ENCODE results near the gene PML. TPM values are rescaled to one million over a fixed set of nuclear protein-coding genes. Genes with fewer than 3 reads are reported as not detected.

PML gene, protein sequence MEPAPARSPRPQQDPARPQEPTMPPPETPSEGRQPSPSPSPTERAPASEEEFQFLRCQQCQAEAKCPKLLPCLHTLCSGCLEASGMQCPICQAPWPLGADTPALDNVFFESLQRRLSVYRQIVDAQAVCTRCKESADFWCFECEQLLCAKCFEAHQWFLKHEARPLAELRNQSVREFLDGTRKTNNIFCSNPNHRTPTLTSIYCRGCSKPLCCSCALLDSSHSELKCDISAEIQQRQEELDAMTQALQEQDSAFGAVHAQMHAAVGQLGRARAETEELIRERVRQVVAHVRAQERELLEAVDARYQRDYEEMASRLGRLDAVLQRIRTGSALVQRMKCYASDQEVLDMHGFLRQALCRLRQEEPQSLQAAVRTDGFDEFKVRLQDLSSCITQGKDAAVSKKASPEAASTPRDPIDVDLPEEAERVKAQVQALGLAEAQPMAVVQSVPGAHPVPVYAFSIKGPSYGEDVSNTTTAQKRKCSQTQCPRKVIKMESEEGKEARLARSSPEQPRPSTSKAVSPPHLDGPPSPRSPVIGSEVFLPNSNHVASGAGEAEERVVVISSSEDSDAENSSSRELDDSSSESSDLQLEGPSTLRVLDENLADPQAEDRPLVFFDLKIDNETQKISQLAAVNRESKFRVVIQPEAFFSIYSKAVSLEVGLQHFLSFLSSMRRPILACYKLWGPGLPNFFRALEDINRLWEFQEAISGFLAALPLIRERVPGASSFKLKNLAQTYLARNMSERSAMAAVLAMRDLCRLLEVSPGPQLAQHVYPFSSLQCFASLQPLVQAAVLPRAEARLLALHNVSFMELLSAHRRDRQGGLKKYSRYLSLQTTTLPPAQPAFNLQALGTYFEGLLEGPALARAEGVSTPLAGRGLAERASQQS
- total RNA-seq, result 86.6 TPM

DNA sequence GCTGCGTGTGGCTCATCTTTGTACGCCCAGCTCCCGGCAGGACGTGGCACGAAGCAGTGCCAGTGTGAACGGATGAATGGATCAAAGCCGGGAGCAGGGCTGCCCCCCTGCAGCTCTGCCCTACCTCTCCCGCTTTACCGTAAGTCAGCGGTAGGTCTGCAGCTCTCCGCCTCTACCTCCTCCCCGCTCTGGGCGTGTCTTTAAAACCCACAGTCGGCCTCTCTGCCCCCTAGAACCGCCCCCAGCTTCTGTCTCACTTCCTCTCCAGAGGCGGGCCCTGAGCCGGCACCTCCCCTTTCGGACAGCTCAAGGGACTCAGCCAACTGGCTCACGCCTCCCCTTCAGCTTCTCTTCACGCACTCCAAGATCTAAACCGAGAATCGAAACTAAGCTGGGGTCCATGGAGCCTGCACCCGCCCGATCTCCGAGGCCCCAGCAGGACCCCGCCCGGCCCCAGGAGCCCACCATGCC, at the start of gene PML:
Gene PML, plus strand, starts transcription at position 304 of the 471 bp plus-strand sequence. Its CDS starts 97 bp downstream, at position 401.
- ATAC-seq (peak; percentile 92), DNase-seq (ENCODE audit: low spot score) (peak; percentile 97)
- intact Hi-C loops (cut with DNase I), result no loop called here

GRCh38 chr15:73945130-73945508, 49.4 kb upstream of the PML start:
- DNase-seq (ENCODE audit: low spot score), result no peak
- intact Hi-C loops (cut with DNase I), result no loop called here
- no peak for ATAC-seq

GRCh38 chr15:73946046-73946721, 48.3 kb upstream of the PML start:
- ATAC-seq (no peak), DNase-seq (ENCODE audit: low spot score) (no peak)
- intact Hi-C loops (cut with DNase I), result no loop called here

DNA sequence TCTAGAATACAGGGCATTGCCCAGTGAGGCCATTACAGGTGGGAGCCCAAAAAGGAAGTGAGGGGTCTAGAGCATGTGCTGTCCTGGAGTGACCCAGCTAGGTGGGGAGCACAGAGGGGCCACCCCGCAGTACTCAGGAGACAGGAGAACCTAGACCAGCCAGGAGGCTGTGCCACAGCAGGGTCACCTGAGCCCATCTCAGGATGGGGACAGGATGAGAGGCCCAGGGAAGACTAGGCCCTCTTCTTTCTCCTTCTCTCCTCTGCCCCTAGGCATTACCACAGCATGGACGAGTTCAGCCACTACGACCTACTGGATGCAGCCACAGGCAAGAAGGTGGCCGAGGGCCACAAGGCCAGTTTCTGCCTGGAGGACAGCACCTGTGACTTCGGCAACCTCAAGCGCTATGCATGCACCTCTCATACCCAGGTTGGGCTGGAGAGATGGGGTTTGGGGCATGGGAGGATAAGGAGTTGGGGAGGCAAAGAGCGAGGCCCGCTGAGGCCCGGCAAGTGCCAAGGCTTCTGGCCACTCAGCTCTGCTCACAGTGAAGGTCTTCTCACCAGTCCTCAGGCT, 47.6 kb upstream of the PML start:
- no peak for ATAC-seq
- DNase-seq (ENCODE audit: low spot score), result no peak
- intact Hi-C loops (cut with DNase I), result no loop called here

DNA sequence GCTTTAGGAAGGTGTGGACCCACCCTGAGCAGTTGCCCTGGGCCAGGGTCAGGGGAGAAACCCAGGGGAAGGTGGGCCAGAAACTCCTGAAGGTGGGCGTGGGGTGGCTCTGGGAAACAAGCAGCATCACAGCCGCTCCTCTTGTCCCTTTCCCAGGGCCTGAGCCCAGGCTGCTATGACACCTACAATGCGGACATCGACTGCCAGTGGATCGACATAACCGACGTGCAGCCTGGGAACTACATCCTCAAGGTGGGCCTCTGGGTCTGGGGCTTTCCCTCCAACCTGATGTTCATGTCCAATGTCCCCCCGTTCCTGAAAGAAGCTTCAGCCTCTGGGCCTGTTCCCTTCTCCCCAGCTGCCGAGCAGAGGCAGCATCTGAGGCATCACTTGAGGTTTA, 46.9 kb upstream of the PML start:
- DNase-seq (ENCODE audit: low spot score), result no peak
- no peak for ATAC-seq
- intact Hi-C loops (cut with DNase I), result no loop called here

DNA sequence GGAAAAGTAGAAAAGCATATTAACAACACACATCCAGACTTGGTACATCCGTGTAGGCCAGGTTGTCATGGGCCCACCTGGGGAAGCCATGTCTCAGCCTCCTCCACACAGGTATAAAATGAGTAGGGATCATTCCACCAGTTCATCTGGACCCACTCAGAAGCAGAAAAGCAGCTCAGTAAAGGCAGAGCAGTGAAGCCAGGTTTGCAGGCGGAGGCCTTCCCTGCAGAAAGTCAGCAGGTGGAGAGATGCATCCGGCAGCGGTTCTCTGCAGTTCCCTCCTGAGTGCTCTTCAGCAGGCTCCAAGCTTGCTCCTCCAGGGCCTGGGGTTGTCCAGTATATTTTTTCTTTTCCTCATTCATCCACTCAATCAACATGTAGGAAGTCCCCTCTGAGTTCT, 46.1 kb upstream of the PML start:
- intact Hi-C loops (cut with DNase I), result no loop called here
- no peak for DNase-seq (ENCODE audit: low spot score)
- ATAC-seq, result no peak

- ATAC-seq (no peak), DNase-seq (ENCODE audit: low spot score) (no peak)
- intact Hi-C loops (cut with DNase I), result no loop called here
Measured at GRCh38 chr15:73948982-73949381, 45.5 kb upstream of the PML start.

GRCh38 chr15:73949496-73949895, 45.0 kb upstream of the PML start:
- intact Hi-C loops (cut with DNase I), result no loop called here
- DNase-seq (ENCODE audit: low spot score), result no peak
- no peak for ATAC-seq

- no peak for DNase-seq (ENCODE audit: low spot score)
- intact Hi-C loops (cut with DNase I), result no loop called here
- ATAC-seq, result no peak
Measured at GRCh38 chr15:73950479-73950830, 44.1 kb upstream of the PML start.

DNA sequence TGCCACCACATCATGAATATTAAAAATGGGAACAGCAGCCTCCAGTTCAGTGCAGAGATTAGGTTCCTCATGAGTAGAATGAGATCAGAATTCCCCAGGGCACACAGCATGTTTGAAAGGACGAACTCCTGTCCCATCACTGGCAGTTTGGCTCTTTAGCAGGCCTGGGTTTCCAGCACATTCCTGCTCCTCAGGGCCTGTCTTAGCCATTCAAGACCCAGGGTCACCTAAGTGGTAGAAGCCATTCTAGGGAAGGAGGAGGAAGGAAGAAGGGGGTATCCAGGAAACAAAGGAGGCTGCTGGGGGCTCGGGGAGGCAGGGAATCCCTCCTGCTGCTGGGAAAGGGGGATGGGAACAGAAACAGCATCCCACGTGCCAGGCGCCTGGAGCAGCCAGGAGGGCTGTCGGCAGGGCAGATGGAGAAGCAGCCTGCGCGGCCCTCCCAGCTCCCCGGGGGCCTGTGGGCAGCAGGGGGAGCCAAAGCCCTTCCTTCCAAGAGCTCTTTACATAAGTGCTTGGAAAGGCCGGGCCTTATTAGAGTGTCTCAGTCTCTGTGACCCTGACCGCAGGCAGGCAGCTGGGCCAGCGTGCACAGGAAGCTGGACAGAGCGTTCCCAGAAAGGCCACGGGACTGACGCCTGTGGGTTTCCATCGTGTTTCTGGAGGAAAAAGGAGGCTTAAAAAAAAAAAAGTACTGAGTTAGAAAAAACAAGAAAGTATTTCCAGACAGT, 43.5 kb upstream of the PML start:
- DNase-seq (ENCODE audit: low spot score) (peak; percentile 95), ATAC-seq (peak; percentile 97)
- intact Hi-C loops (cut with DNase I), result no loop called here

- peak; percentile 8 for ATAC-seq
- DNase-seq (ENCODE audit: low spot score), result no peak
- intact Hi-C loops (cut with DNase I), result no loop called here
Measured at GRCh38 chr15:73951601-73952000, 42.9 kb upstream of the PML start.

GRCh38 chr15:73952171-73952912, 42.2 kb upstream of the PML start:
- intact Hi-C loops (cut with DNase I), result no loop called here
- ATAC-seq, result peak; percentile 16
- DNase-seq (ENCODE audit: low spot score), result no peak

- ATAC-seq, result no peak
- intact Hi-C loops (cut with DNase I), result no loop called here
- peak; percentile 50 for DNase-seq (ENCODE audit: low spot score)
Measured at GRCh38 chr15:73952913-73953750, 41.4 kb upstream of the PML start.

DNA sequence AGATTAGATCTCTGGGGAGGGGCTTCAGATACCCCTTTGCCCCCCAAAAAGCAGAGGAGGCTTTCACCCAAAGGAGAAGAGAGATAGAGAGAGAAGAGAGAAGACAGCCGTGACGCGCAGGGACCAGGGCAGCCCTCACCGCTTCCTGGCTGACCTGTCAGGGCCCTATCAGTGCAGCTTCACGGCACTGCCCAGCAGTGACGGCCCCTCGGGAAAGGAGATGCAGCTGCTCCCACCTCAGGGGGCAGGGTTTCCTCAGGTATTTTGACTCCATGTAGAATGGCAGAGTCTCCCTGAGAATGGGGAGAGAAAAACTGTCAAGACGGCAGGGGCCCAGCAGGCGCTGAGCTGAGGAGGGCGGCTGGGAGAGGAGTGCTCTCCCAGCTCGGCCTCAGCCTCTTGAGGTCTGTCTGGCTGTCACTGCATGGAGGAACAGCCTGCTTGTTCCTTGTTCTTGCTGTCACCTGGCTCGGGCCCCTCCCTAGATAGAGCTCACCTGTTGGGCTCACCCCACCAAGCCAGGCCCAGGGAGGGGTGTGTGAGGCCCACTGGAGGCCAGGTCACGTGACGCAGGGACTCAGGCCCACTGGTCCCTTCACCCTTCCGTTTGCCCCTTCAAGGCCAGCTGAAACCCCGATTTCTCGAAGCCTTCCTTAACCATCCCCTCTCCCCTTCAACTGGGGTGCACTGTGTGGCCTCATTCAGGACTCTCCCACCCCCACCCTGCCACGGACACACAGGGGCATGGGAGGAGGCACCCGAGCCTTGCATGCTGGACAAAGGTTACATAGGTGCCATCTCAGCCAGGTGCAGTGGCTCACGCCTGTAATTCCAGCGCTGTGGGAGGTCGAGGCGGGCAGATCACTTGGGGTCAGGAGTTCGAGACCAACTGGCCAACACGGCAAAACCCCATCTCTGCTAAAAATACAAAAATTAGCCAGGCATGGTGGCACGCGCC, 40.0 kb upstream of the PML start:
- intact Hi-C loops (cut with DNase I), result loop anchor here (1.0 kb wide), 1 partner anchor 22 kb away; no protein-coding TSS in a partner anchor
- DNase-seq (ENCODE audit: low spot score), result peak; percentile 50
- ATAC-seq, result no peak

DNA sequence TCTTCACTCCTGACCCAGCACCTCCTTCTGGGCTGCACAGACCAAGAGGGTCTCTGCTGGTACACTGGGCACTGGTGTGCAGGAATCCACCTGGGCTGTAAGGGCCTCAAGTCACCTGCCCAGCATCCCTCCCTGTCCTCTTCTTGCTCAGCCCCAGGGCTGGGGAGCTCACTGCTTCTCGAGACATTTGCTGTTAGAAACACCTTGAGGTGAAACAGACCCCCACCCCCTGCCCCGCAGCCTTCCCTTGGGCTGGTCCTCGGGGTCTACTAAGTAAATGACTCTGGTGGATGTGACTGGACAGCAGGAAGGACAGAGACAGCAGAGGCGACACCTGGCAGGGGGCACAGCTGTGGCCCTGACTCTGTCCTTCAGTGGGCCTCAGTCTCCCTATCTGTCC, 39.2 kb upstream of the PML start:
- intact Hi-C loops (cut with DNase I), result no loop called here
- DNase-seq (ENCODE audit: low spot score) (peak; percentile 53), ATAC-seq (no peak)

Data from sciatic nerve (tissue), 2 donors.